Ovary (tissue), 9 donors: ENCODE data around the gene PCARE. TPM values are rescaled to one million over a fixed set of nuclear protein-coding genes. Genes with fewer than 3 reads are reported as not detected.
"Not testable (repeated sequence)": the region's sequence is repeated elsewhere in the genome, so short reads cannot be mapped to it uniquely, and the experiment has no call there.

Experiments
- DNase-seq, 5 donors: peaks; one replicate each; pipeline ENCODE4 v3.0.0-alpha.2; 2019 to 2020
- H3K27ac ChIP-seq, 2 donors: fragments of 200-600 bp; one replicate each; pipeline versions ENCODE4 v1.5.1 to v1.8.0; 2019 to 2022
- H3K27me3 ChIP-seq: fragments of 200-600 bp; one replicate; pipeline ENCODE4 v1.8.0; 2022
- H3K36me3 ChIP-seq: fragments of 200-600 bp; sonication (generic); one replicate; pipeline ENCODE4 v1.5.1; 2019
- H3K4me1 ChIP-seq: one replicate; pipeline ENCODE4 v1.8.1; 2013; ENCODE audit warnings: mild to moderate bottlenecking, moderate library complexity; ENCODE audit not compliant: insufficient read depth
- H3K4me3 ChIP-seq: fragments of 200-600 bp; sonication (generic); one replicate; pipeline ENCODE4 v1.5.1; 2017
- H3K9me3 ChIP-seq, 2 donors: fragments of 200-600 bp in 1 of 2; sonication (generic) in 1 of 2; one replicate each; pipeline versions ENCODE4 v1.5.1 to v1.8.1; 2013 to 2019; ENCODE audit warnings: mild to moderate bottlenecking in 1 of 2, moderate library complexity in 1 of 2
- EP300 ChIP-seq: sonication (generic); formaldehyde crosslinking; IDR thresholded peaks from one replicate; pipeline ENCODE4 v1.6.1; 2017; ENCODE audit warnings: antibody characterized with exemption
- POLR2A ChIP-seq: fragments of 450-650 bp; IDR thresholded peaks from one replicate; pipeline ENCODE4 v1.6.1; 2017; ENCODE audit warnings: antibody characterized with exemption, mild to moderate bottlenecking, moderate library complexity
- WGBS, 3 donors: extraction: QIAGEN DNeasy Blood & Tissue Kit in 1 of 3; methylation state at CpG; one replicate each; pipeline versions ENCODE4 v1.1.5 to v1.1.7; 2013 to 2017; 5-methylcytosine and 5-hydroxymethylcytosine counted together
- intact Hi-C, 4 donors: fragments of 100-400 bp; cut with DNase I; formaldehyde crosslinking; loops; one replicate each; pipeline versions ENCODE4 v1.11.0 to v1.15.1; 2022 to 2023
- polyA plus RNA-seq, 2 donors: library from polyadenylated mRNA; stranded (reverse); fragments of 200-250 nt in 1 of 2; fragments of 350-450 nt in 1 of 2; fragmentation: Illumina TruSeq in 1 of 2; extraction: RNeasy Lipid Tissue Mini Kit (QIAGEN cat#74804) in 1 of 2; gene quantifications; one replicate each; pipeline ENCODE4 v1.2.3, GENCODE V29; 2013 to 2014
- total RNA-seq, 7 donors: library from RNA; depleted of rRNA in 2 of 7; stranded (reverse); fragments of >200 nt in 2 of 7; fragmentation: NEBNext Ultra II Directional in 3 of 7; extraction: Animal tissue kit (Norgen Biotek cat#: 25700) in 3 of 7; gene quantifications; one replicate each; pipeline versions ENCODE4 v1.1.0 to v1.2.4, GENCODE V29; 2016 to 2023
- TF ChIP-seq, protein P1 (sequence below), 3 donors: fragments of 450-650 bp in 2 of 3; fragments of 200-600 bp in 1 of 3; IDR thresholded peaks; one replicate each; pipeline versions ENCODE4 v1.5.1 to v1.8.0; 2016 to 2022; ENCODE audit warnings: antibody characterized with exemption in 3 of 3, mild to moderate bottlenecking in 1 of 3
- donor health status: DM: no; HTN: no; CAD: no; lungs with moderate emphysema.
- donor health status: DM: no; HTN: no; CAD: no.
- donor health status: Bipolar disorder and iron deficiency.
- donor health status: DM: yes; HTN: yes; CAD: no.
- donor health status: DM: no; HTN: no; CAD: no.
- donor health status: DM: yes; HTN: yes; CAD: no.

Gene PCARE
- total and polyA plus RNA-seq, 9 donors, result 0.08 to 0.50 (median 0.20) TPM

DNA sequence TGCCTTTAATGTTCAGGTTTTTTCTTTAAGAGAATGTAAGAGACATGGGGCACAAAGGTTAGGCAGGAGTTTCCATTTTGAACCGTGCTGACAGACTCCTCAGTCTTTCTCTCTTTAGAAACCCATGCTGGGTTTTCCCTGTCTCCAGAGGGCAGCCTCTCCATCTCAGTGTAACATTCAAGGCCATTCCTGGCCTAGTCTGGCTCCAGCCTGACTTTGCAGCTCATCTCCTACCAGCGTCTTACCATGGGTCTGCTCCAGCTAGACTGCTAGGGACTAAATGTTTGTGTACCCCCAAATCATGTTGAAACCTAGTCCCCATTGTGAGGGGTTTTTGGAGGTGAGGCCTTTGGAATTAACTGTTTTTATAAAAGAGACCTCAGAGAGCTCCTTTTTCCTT is 31.1 kb upstream of the PCARE start:
- Histone ChIP-seq H3K9me3 (no peaks in the 10 kb centered on the region), H3K27me3 (no peaks in the 10 kb centered on the region), H3K4me1 (no peaks in the 10 kb centered on the region), H3K4me3 (no peak overlapping the region), H3K27ac (no peak overlapping the region), H3K36me3 (no peaks in the 10 kb centered on the region)
- TF ChIP-seq EP300 (no peak), POLR2A (no peak)
- TF ChIP-seq, protein P1, sequence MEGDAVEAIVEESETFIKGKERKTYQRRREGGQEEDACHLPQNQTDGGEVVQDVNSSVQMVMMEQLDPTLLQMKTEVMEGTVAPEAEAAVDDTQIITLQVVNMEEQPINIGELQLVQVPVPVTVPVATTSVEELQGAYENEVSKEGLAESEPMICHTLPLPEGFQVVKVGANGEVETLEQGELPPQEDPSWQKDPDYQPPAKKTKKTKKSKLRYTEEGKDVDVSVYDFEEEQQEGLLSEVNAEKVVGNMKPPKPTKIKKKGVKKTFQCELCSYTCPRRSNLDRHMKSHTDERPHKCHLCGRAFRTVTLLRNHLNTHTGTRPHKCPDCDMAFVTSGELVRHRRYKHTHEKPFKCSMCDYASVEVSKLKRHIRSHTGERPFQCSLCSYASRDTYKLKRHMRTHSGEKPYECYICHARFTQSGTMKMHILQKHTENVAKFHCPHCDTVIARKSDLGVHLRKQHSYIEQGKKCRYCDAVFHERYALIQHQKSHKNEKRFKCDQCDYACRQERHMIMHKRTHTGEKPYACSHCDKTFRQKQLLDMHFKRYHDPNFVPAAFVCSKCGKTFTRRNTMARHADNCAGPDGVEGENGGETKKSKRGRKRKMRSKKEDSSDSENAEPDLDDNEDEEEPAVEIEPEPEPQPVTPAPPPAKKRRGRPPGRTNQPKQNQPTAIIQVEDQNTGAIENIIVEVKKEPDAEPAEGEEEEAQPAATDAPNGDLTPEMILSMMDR (IDR thresholded peaks at IDR 0.05), result no peak
- no peak for DNase-seq
- 34 to 48% (median 37%) methylated on average over 2 of the region's 2 CpGs for WGBS, 3 donors
- intact Hi-C loops, result no loop called here

DNA sequence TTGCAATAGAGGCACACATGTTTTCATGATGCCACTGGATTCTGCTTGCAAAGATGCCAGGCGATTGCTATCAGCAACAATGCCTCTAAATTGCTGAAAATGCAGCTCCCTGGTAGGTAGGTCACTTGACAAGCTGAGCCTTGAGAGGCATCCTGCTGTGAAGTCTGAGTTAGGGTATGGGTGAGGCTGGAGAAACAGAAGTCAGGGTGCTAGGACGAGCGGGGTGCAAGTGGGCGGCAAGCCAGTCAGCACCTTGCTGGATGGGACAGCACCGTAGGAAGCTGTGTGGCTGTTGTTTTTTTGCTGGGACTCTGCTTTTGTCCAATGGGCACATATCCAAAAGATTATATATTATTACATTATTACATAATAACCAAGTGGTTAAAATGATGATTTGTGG is 30.4 kb upstream of the PCARE start:
- Histone ChIP-seq H3K4me3 (no peak overlapping the region), H3K4me1 (no peaks in the 10 kb centered on the region), H3K36me3 (no peaks in the 10 kb centered on the region), H3K27ac (no peak overlapping the region), H3K9me3 (no peaks in the 10 kb centered on the region), H3K27me3 (no peaks in the 10 kb centered on the region)
- 84 to 90% (median 84%) methylated on average over 5 of the region's 5 CpGs for WGBS, 3 donors
- no peak for DNase-seq
- intact Hi-C loops, result no loop called here
- TF ChIP-seq EP300 (no peak), POLR2A (no peak)
- TF ChIP-seq, protein P1 (IDR thresholded peaks at IDR 0.05), result no peak

- WGBS, 3 donors, result 83 to 96% (median 84%) methylated on average over 1 of the region's 1 CpG
- intact Hi-C loops, result no loop called here
- Histone ChIP-seq H3K4me1 (no peaks in the 10 kb centered on the region), H3K9me3 (no peaks in the 10 kb centered on the region), H3K27ac (no peak overlapping the region), H3K36me3 (no peaks in the 10 kb centered on the region), H3K27me3 (no peaks in the 10 kb centered on the region), H3K4me3 (no peak overlapping the region)
- no peak for DNase-seq
- TF ChIP-seq, protein P1 (IDR thresholded peaks at IDR 0.05), result no peak
- TF ChIP-seq POLR2A, result no peak
- no peak for TF ChIP-seq EP300
Measured at GRCh38 chr2:29100564-29100963, 26.2 kb upstream of the PCARE start.

- WGBS, 3 donors, result 84 to 89% (median 86%) methylated on average over 6 of the region's 6 CpGs
- no peaks in the 10 kb centered on the region for H3K9me3 ChIP-seq
- H3K4me3 ChIP-seq, result no peak overlapping the region
- no peaks in the 10 kb centered on the region for H3K27me3 ChIP-seq
- intact Hi-C loops, result no loop called here
- TF ChIP-seq, protein P1 (IDR thresholded peaks at IDR 0.05), result no peak
- TF ChIP-seq POLR2A (no peak), EP300 (no peak)
- H3K27ac ChIP-seq, result no peak overlapping the region
- no peaks in the 10 kb centered on the region for H3K4me1 ChIP-seq
- H3K36me3 ChIP-seq, result no peaks in the 10 kb centered on the region
- no peak for DNase-seq
Measured at GRCh38 chr2:29097569-29097968, 23.2 kb upstream of the PCARE start.

GRCh38 chr2:29096969-29097368 is 22.6 kb upstream of the PCARE start:
- Histone ChIP-seq H3K9me3 (no peaks in the 10 kb centered on the region), H3K4me3 (no peak overlapping the region), H3K27ac (no peak overlapping the region), H3K27me3 (no peaks in the 10 kb centered on the region), H3K36me3 (no peaks in the 10 kb centered on the region), H3K4me1 (no peaks in the 10 kb centered on the region)
- WGBS, 3 donors, result 91 to 96% (median 92%) methylated on average over 8 of the region's 8 CpGs
- DNase-seq, result no peak
- TF ChIP-seq, protein P1 (IDR thresholded peaks at IDR 0.05), result no peak
- TF ChIP-seq POLR2A, result no peak
- no peak for TF ChIP-seq EP300
- intact Hi-C loops, result no loop called here

DNA sequence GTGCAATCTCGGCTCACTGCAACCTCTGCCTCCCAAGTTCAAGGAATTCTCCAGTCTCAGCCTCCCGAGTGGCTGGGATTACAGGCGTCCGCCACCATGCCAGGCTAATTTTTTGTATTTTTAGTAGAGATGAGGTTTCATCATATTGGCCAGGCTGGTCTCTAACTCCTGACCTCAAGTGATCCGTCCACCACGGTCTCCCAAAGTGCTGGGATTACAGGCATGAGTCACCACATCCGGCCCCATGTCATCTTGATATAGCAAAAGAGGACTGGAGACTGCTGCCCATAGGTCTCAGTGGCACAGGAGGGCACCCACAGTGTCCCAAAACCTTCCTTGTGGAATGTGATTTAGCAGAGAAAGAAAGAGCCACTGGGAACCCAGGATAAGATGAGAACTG is 16.0 kb upstream of the PCARE start:
- H3K36me3 ChIP-seq, H3K4me1 ChIP-seq, H3K27me3 ChIP-seq, intact Hi-C loops, H3K27ac ChIP-seq, H3K4me3 ChIP-seq, DNase-seq, H3K9me3 ChIP-seq: not testable (repeated sequence)
- WGBS, 3 donors, result 92 to 95% (median 92%) methylated on average over 7 of the region's 7 CpGs
